GM23338 (cell line): ENCODE data around the gene SRXN1. TPM values are rescaled to one million over a fixed set of nuclear protein-coding genes. Genes with fewer than 3 reads are reported as not detected.
A peak's percentile ranks its signal among the peaks of the same experiment; 100 is the strongest.

ENCODE experiments used
- ATAC-seq: fragments of 200-7000 bp; cut with Tn5 transposase; 3 replicates; pipeline ENCODE4 v1.9.1; 2020
- DNase-seq: peaks from one replicate; pipeline ENCODE4 v3.0.0-alpha.2; 2015; ENCODE audit warnings: low spot score
- H2AFZ ChIP-seq: fragments of 200-600 bp; sonication (generic); 2 replicates; pipeline ENCODE4 v1.8.0; 2016; ENCODE audit warnings: antibody characterized with exemption, mild to moderate bottlenecking, moderate library complexity
- H3F3A ChIP-seq: fragments of 200-600 bp; sonication (generic); replicated peaks from 2 replicates; pipeline ENCODE4 v1.8.0; 2017; ENCODE audit warnings: antibody characterized with exemption, mixed run types, low read depth
- H3K27ac ChIP-seq: fragments of 200-600 bp; sonication (generic); 2 replicates; pipeline ENCODE4 v1.6.1; 2016; ENCODE audit warnings: low read depth
- H3K27me3 ChIP-seq: fragments of 200-600 bp; sonication (generic); 2 replicates; pipeline ENCODE4 v1.8.0; 2016; ENCODE audit warnings: mild to moderate bottlenecking, mixed run types, moderate library complexity; ENCODE audit not compliant: insufficient read depth
- H3K36me3 ChIP-seq: fragments of 200-600 bp; sonication (generic); 2 replicates; pipeline ENCODE4 v1.8.0; 2016; ENCODE audit warnings: mild to moderate bottlenecking; ENCODE audit not compliant: insufficient read depth
- H3K4me1 ChIP-seq: fragments of 200-600 bp; sonication (generic); 2 replicates; pipeline ENCODE4 v1.8.0; 2016; ENCODE audit warnings: mild to moderate bottlenecking, moderate library complexity; ENCODE audit not compliant: insufficient read depth
- H3K4me2 ChIP-seq: fragments of 200-600 bp; sonication (generic); 2 replicates; pipeline ENCODE4 v1.7.1; 2017; ENCODE audit warnings: mixed run types
- H3K4me3 ChIP-seq: fragments of 200-600 bp; sonication (generic); 2 replicates; pipeline ENCODE4 v1.6.1; 2016; ENCODE audit warnings: mixed run types
- H3K79me2 ChIP-seq: fragments of 200-600 bp; sonication (generic); replicated peaks from 2 replicates; pipeline ENCODE4 v1.8.0; 2017; ENCODE audit warnings: mild to moderate bottlenecking; ENCODE audit not compliant: insufficient read depth
- H3K9me2 ChIP-seq: fragments of 200-600 bp; sonication (generic); 2 replicates; pipeline ENCODE4 v1.8.0; 2017; ENCODE audit not compliant: insufficient read depth
- H4K20me1 ChIP-seq: fragments of 200-600 bp; sonication (generic); replicated peaks from 2 replicates; pipeline ENCODE4 v1.8.0; 2017; ENCODE audit warnings: mild to moderate bottlenecking; ENCODE audit not compliant: insufficient read depth
- H3K27ac Mint-ChIP-seq: 2 replicates; pipeline ENCODE4 v1.8.0; 2020; ENCODE audit warnings: inconsistent platforms, mild to moderate bottlenecking, moderate library complexity, mixed read lengths
- H3K27me3 Mint-ChIP-seq: 3 replicates; pipeline ENCODE4 v1.8.0; 2022; ENCODE audit warnings: low read depth, mild to moderate bottlenecking, moderate library complexity, mixed read lengths, inconsistent platforms; ENCODE audit not compliant: insufficient read depth, poor library complexity
- H3K36me3 Mint-ChIP-seq: 3 replicates; pipeline ENCODE4 v1.8.0; 2021; ENCODE audit warnings: low read depth, mild to moderate bottlenecking, inconsistent platforms, moderate library complexity, mixed read lengths
- H3K4me1 Mint-ChIP-seq: 3 replicates; pipeline ENCODE4 v1.8.0; 2020; ENCODE audit warnings: mild to moderate bottlenecking, inconsistent platforms, mixed read lengths
- H3K4me3 Mint-ChIP-seq: 3 replicates; pipeline ENCODE4 v1.8.0; 2021; ENCODE audit warnings: moderate library complexity, mild to moderate bottlenecking, inconsistent platforms, mixed read lengths
- H3K9me3 Mint-ChIP-seq: 3 replicates; pipeline ENCODE4 v1.8.0; 2020; ENCODE audit warnings: moderate library complexity, mild to moderate bottlenecking, inconsistent platforms, mixed read lengths
- CTCF ChIP-seq, 2 experiments: fragments of 200-600 bp in 1 of 2; sonication (generic) in 1 of 2; conservative IDR thresholded peaks; 2 replicates each; pipeline versions ENCODE4 v1.5.1 to v1.6.1; 2016 to 2017; ENCODE audit warnings: antibody characterized with exemption in 2 of 2, low read depth in 2 of 2, mild to moderate bottlenecking in 2 of 2, moderate library complexity in 1 of 2
- EZH2 ChIP-seq: fragments of 200-600 bp; sonication (generic); IDR thresholded peaks from one replicate; pipeline ENCODE4 v1.8.0; 2017; ENCODE audit warnings: antibody characterized with exemption, mild to moderate bottlenecking, low read depth; ENCODE audit not compliant: unreplicated experiment
- JUNB ChIP-seq: IDR thresholded peaks from one replicate; pipeline ENCODE4 v1.6.1; 2016; ENCODE audit warnings: antibody characterized with exemption; ENCODE audit not compliant: unreplicated experiment
- NANOG ChIP-seq: IDR thresholded peaks from 2 replicates; pipeline ENCODE4 v1.6.1; 2016; ENCODE audit warnings: antibody characterized with exemption, borderline replicate concordance
- POLR2AphosphoS5 ChIP-seq: IDR thresholded peaks from 2 replicates; pipeline ENCODE4 v1.6.1; 2016; ENCODE audit warnings: antibody characterized with exemption, low read depth
- REST ChIP-seq: IDR thresholded peaks from one replicate; pipeline ENCODE4 v1.6.1; 2018; ENCODE audit warnings: antibody characterized with exemption; ENCODE audit not compliant: unreplicated experiment
- STAT1 ChIP-seq: IDR thresholded peaks from one replicate; pipeline ENCODE4 v1.6.1; 2016; ENCODE audit warnings: antibody characterized with exemption; ENCODE audit not compliant: unreplicated experiment
- ZNF114 ChIP-seq: fragments of 250-450 bp; sonication (Bioruptor Pico); IDR thresholded peaks from 2 replicates; pipeline ENCODE4 v1.5.0; 2020; ENCODE audit warnings: mild to moderate bottlenecking, moderate library complexity
- ZNF331 ChIP-seq: fragments of 250-450 bp; sonication (Bioruptor Pico); IDR thresholded peaks from 2 replicates; pipeline ENCODE4 v1.5.0; 2020; ENCODE audit warnings: low read depth, mild to moderate bottlenecking, moderate library complexity
- ZNF462 ChIP-seq: fragments of 250-450 bp; sonication (Bioruptor Pico); IDR thresholded peaks from 2 replicates; pipeline ENCODE4 v1.5.0; 2020; ENCODE audit warnings: mild to moderate bottlenecking, moderate library complexity
- polyA plus RNA-seq: library from polyadenylated mRNA; unstranded; fragments of >200 nt; fragmentation: Nextera tagmentation; extraction: Ambion mirVana; gene quantifications from 2 replicates; pipeline ENCODE4 v1.2.1, GENCODE V29; 2016
- total RNA-seq: library from RNA; depleted of rRNA; stranded (reverse); fragments of >200 nt; shearing (Covaris generic); gene quantifications from 2 replicates; pipeline ENCODE4 v1.2.3, GENCODE V29; 2014

SRXN1 gene
- total and polyA plus RNA-seq, 2 experiments from 2014 or later = 8.4 to 26.6 TPM

GRCh38 chr20:651713-652614 lies 1.0 kb downstream of the SRXN1 start (continued):
- TF ChIP-seq ZNF462 (CRISPR knock-in tag) = no peak
- TF ChIP-seq ZNF114 (CRISPR knock-in tag) = no peak

GRCh38 chr20:650954-651353 lies 2.0 kb downstream of the SRXN1 start:
- peaks cover 33% of the 10 kb centered on the region for H3K4me1 Mint-ChIP-seq
- H3K4me1 ChIP-seq = peaks cover 22% of the 10 kb centered on the region
- no peak overlapping the region for H3K4me3 ChIP-seq
- peaks cover 3% of the 10 kb centered on the region; the same call in 1 of the 3 replicates for H3K9me3 Mint-ChIP-seq
- peak overlapping the region; percentile 35; the same call in 1 of the 3 replicates for H3K4me3 Mint-ChIP-seq
- H3K36me3 ChIP-seq = no peaks in the 10 kb centered on the region
- peaks cover 13% of the 10 kb centered on the region for H3K27me3 ChIP-seq
- peaks cover 43% of the 10 kb centered on the region for H3K36me3 Mint-ChIP-seq
- H2AFZ ChIP-seq = no peak overlapping the region
- no peak overlapping the region for H3K27ac ChIP-seq
- peaks cover 14% of the 10 kb centered on the region for H3F3A ChIP-seq
- ATAC-seq (peak; percentile 12; the same call in 2 of the 3 replicates), DNase-seq (peak; percentile 67)
- H3K27ac Mint-ChIP-seq = no peak overlapping the region
- peaks cover 10% of the 10 kb centered on the region for H3K27me3 Mint-ChIP-seq
- H3K9me2 ChIP-seq = no peaks in the 10 kb centered on the region
- H3K79me2 ChIP-seq = 0 out of 2 replicates have a peak, but pooled peaks cover 3% of the 10 kb centered on the region
- no peak overlapping the region for H3K4me2 ChIP-seq
- no peaks in the 10 kb centered on the region; the same call in 1 of the 2 replicates for H4K20me1 ChIP-seq
- TF ChIP-seq NANOG (no peak), CTCF (conservative IDR thresholded peaks at IDR 0.05; ENCODE audit: low read depth in 2 of 2) (no peak), ZNF331 (CRISPR knock-in tag) (no peak), POLR2AphosphoS5 (no peak), EZH2 (no peak), ZNF114 (CRISPR knock-in tag) (no peak), REST (no peak), JUNB (no peak), STAT1 (no peak)
